ENCODE measurements around the gene LINC00305. TPM values are rescaled to one million over a fixed set of nuclear protein-coding genes. Genes with fewer than 3 reads are reported as not detected.

LINC00305 gene
- total RNA-seq, 1 experiment from 2014 or later: not detected

GRCh38 chr18:64053246-64053645 is 95.6 kb downstream of the LINC00305 start:
- Mint-ChIP-seq H3K9me3 (ENCODE audit: unreplicated experiment) (no peaks in the 10 kb centered on the region), H3K4me1 (ENCODE audit: low read depth, unreplicated experiment) (no peaks in the 10 kb centered on the region), H3K36me3 (ENCODE audit: insufficient read depth, unreplicated experiment) (no peaks in the 10 kb centered on the region), H3K4me3 (ENCODE audit: unreplicated experiment) (no peak overlapping the region), H3K27me3 (ENCODE audit: insufficient read depth, unreplicated experiment) (no peaks in the 10 kb centered on the region), H3K27ac (ENCODE audit: unreplicated experiment) (no peak overlapping the region)
- no peak for DNase-seq
- BruUV-seq (replicated peaks): no TSS peak
- Histone ChIP-seq H3K27me3 (replicated peaks; ENCODE audit: control insufficient read depth, insufficient read depth, low read length) (no peaks in the 10 kb centered on the region), H3K36me3 (ENCODE audit: control insufficient read depth, insufficient read depth, low read length) (no peaks in the 10 kb centered on the region), H3K4me3 (ENCODE audit: low read depth, low read length) (no peak overlapping the region), H3K4me1 (no peaks in the 10 kb centered on the region), H3K9me3 (no peaks in the 10 kb centered on the region)
- intact Hi-C loops (cut with micrococcal nuclease; ENCODE audit: unreplicated experiment): no loop called here
- POLR2A ChIA-PET: no interaction called here
- no peak for TF ChIP-seq CTCF (IDR thresholded peaks at IDR 0.05; ENCODE audit: insufficient read depth in 1 of 2, low read depth in 1 of 2, low read length in 1 of 2, severe bottlenecking in 1 of 2, unreplicated experiment in 1 of 2)
- CTCF ChIA-PET: no interaction called here

GRCh38 chr18:64052772-64053171 is 96.1 kb downstream of the LINC00305 start:
- ChIA-PET CTCF (no interaction called here), POLR2A (no interaction called here)
- Mint-ChIP-seq H3K9me3 (ENCODE audit: unreplicated experiment) (no peaks in the 10 kb centered on the region), H3K27me3 (ENCODE audit: insufficient read depth, unreplicated experiment) (no peaks in the 10 kb centered on the region), H3K27ac (ENCODE audit: unreplicated experiment) (no peak overlapping the region), H3K4me3 (ENCODE audit: unreplicated experiment) (no peak overlapping the region), H3K36me3 (ENCODE audit: insufficient read depth, unreplicated experiment) (no peaks in the 10 kb centered on the region), H3K4me1 (ENCODE audit: low read depth, unreplicated experiment) (no peaks in the 10 kb centered on the region)
- no peaks in the 10 kb centered on the region for H3K4me1 ChIP-seq
- H3K4me3 ChIP-seq (ENCODE audit: low read depth, low read length): no peak overlapping the region
- no peak for TF ChIP-seq CTCF (IDR thresholded peaks at IDR 0.05; ENCODE audit: insufficient read depth in 1 of 2, low read depth in 1 of 2, low read length in 1 of 2, severe bottlenecking in 1 of 2, unreplicated experiment in 1 of 2)
- no peak for DNase-seq
- BruUV-seq (replicated peaks): no TSS peak
- H3K27me3 ChIP-seq (replicated peaks; ENCODE audit: control insufficient read depth, insufficient read depth, low read length): no peaks in the 10 kb centered on the region
- intact Hi-C loops (cut with micrococcal nuclease; ENCODE audit: unreplicated experiment): no loop called here
- H3K36me3 ChIP-seq (ENCODE audit: control insufficient read depth, insufficient read depth, low read length): no peaks in the 10 kb centered on the region
- H3K9me3 ChIP-seq: no peaks in the 10 kb centered on the region

GRCh38 chr18:64044616-64045015 is 104.3 kb downstream of the LINC00305 start:
- Histone ChIP-seq H3K36me3 (ENCODE audit: control insufficient read depth, insufficient read depth, low read length) (no peaks in the 10 kb centered on the region), H3K27me3 (replicated peaks; ENCODE audit: control insufficient read depth, insufficient read depth, low read length) (no peaks in the 10 kb centered on the region), H3K4me3 (ENCODE audit: low read depth, low read length) (no peak overlapping the region), H3K9me3 (no peaks in the 10 kb centered on the region), H3K4me1 (no peaks in the 10 kb centered on the region)
- DNase-seq: no peak
- Mint-ChIP-seq H3K27me3 (ENCODE audit: insufficient read depth, unreplicated experiment) (no peaks in the 10 kb centered on the region), H3K36me3 (ENCODE audit: insufficient read depth, unreplicated experiment) (no peaks in the 10 kb centered on the region), H3K9me3 (ENCODE audit: unreplicated experiment) (no peaks in the 10 kb centered on the region), H3K27ac (ENCODE audit: unreplicated experiment) (no peak overlapping the region), H3K4me3 (ENCODE audit: unreplicated experiment) (no peak overlapping the region), H3K4me1 (ENCODE audit: low read depth, unreplicated experiment) (no peaks in the 10 kb centered on the region)
- intact Hi-C loops (cut with micrococcal nuclease; ENCODE audit: unreplicated experiment): no loop called here
- no TSS peak for BruUV-seq (replicated peaks)
- ChIA-PET CTCF (no interaction called here), POLR2A (no interaction called here)
- TF ChIP-seq CTCF (IDR thresholded peaks at IDR 0.05; ENCODE audit: insufficient read depth in 1 of 2, low read depth in 1 of 2, low read length in 1 of 2, severe bottlenecking in 1 of 2, unreplicated experiment in 1 of 2): no peak

Measured in Caco-2 (cell line).